Skeletal muscle tissue (tissue), 4 donors: ENCODE results near the gene MICAL2. TPM values are rescaled to one million over a fixed set of nuclear protein-coding genes. Genes with fewer than 3 reads are reported as not detected.

Source experiments
- H3K27ac ChIP-seq: one replicate; pipeline ENCODE4 v1.7.0; 2013; ENCODE audit warnings: mild to moderate bottlenecking, low read depth, low read length, inconsistent platforms
- H3K27me3 ChIP-seq, 3 donors: one replicate each; pipeline ENCODE4 v1.7.0; 2013; ENCODE audit warnings: low read length in 3 of 3; ENCODE audit not compliant: control insufficient read depth in 3 of 3, insufficient read depth in 3 of 3
- H3K36me3 ChIP-seq, 3 donors: one replicate each; pipeline ENCODE4 v1.7.0; 2013; ENCODE audit warnings: low read length in 3 of 3; ENCODE audit not compliant: control insufficient read depth in 3 of 3, insufficient read depth in 3 of 3
- H3K4me1 ChIP-seq, 3 donors: one replicate each; pipeline ENCODE4 v1.7.0; 2013; ENCODE audit warnings: low read length in 3 of 3, mild to moderate bottlenecking in 3 of 3; ENCODE audit not compliant: control insufficient read depth in 3 of 3, insufficient read depth in 3 of 3
- H3K4me3 ChIP-seq, 3 donors: one replicate each; pipeline ENCODE4 v1.7.0; 2013; ENCODE audit warnings: low read length in 3 of 3
- H3K9ac ChIP-seq, 3 donors: one replicate each; pipeline ENCODE4 v1.7.0; 2013; ENCODE audit warnings: low read length in 3 of 3, mild to moderate bottlenecking in 3 of 3, moderate library complexity in 2 of 3, low read depth in 1 of 3
- H3K9me3 ChIP-seq, 3 donors: one replicate each; pipeline ENCODE4 v1.7.0; 2013; ENCODE audit warnings: low read length in 3 of 3; ENCODE audit not compliant: control insufficient read depth in 3 of 3
- total RNA-seq: library from RNA; depleted of rRNA; stranded (reverse); fragments of >200 nt; gene quantifications from one replicate; pipeline ENCODE4 v1.2.3, GENCODE V29; 2014
- donor health status: Osteomylitis.

The MICAL2 gene
- total RNA-seq, 1 donor from 2014 or later = 35.5 TPM

GRCh38 chr11:12275818-12276217 is 165.4 kb downstream of the MICAL2 start:
- H3K9me3 ChIP-seq = no peaks in the 10 kb centered on the region
- H3K4me3 ChIP-seq = no peak overlapping the region
- no peaks in the 10 kb centered on the region for H3K27me3 ChIP-seq
- H3K4me1 ChIP-seq = no peaks in the 10 kb centered on the region
- no peaks in the 10 kb centered on the region for H3K36me3 ChIP-seq
- H3K9ac ChIP-seq = no peak overlapping the region
- H3K27ac ChIP-seq = no peak overlapping the region

- Histone ChIP-seq H3K4me3 (no peak overlapping the region), H3K36me3 (no peaks in the 10 kb centered on the region), H3K4me1 (no peaks in the 10 kb centered on the region), H3K9ac (no peak overlapping the region), H3K27me3 (no peaks in the 10 kb centered on the region), H3K9me3 (no peaks in the 10 kb centered on the region), H3K27ac (no peak overlapping the region)
Observed at GRCh38 chr11:12276356-12276755, 166.0 kb downstream of the MICAL2 start.

GRCh38 chr11:12276831-12277475 is 166.6 kb downstream of the MICAL2 start:
- Histone ChIP-seq H3K36me3 (no peaks in the 10 kb centered on the region), H3K9ac (no peak overlapping the region), H3K9me3 (no peaks in the 10 kb centered on the region)

GRCh38 chr11:12278766-12279671 is 168.6 kb downstream of the MICAL2 start:
- peaks cover 0 to 2% (median 0%) of the 10 kb centered on the region in 3 donors for H3K4me1 ChIP-seq
- no peak overlapping the region for H3K9ac ChIP-seq
- H3K27ac ChIP-seq = no peak overlapping the region
- no peaks in the 10 kb centered on the region for H3K36me3 ChIP-seq
- no peaks in the 10 kb centered on the region for H3K9me3 ChIP-seq
- no peak overlapping the region for H3K4me3 ChIP-seq
- H3K27me3 ChIP-seq = no peaks in the 10 kb centered on the region

More at GRCh38 chr11:12276831-12277475, 166.6 kb downstream of the MICAL2 start:
- Histone ChIP-seq H3K4me1 (peaks cover 0 to 2% (median 0%) of the 10 kb centered on the region in 3 donors), H3K4me3 (no peak overlapping the region), H3K27ac (no peak overlapping the region), H3K27me3 (no peaks in the 10 kb centered on the region)

DNA sequence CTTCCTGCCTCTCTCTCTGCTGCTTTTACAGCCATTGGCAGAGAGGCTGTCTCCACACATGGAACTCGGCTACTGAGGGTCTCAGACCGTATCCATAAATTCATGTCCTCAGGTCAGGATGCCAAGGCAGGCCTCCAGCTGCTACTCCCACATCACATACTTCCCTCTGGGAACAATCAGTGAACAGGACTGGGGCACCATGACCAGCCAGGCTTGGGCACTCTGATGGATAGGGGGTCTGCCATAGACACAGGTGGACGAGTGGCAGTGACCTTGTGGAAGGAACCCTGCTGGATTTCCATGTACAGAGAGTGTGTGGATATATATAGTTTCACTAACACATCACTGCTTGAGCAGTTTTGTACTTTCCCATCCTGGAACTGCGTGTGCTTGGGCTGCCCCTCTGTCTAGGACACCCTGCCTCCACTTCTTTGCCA is 169.3 kb downstream of the MICAL2 start:
- H3K4me3 ChIP-seq = no peak overlapping the region
- no peaks in the 10 kb centered on the region for H3K9me3 ChIP-seq
- H3K36me3 ChIP-seq = no peaks in the 10 kb centered on the region
- H3K4me1 ChIP-seq = peaks cover 0 to 2% (median 0%) of the 10 kb centered on the region in 3 donors
- no peak overlapping the region for H3K27ac ChIP-seq
- H3K27me3 ChIP-seq = no peaks in the 10 kb centered on the region
- H3K9ac ChIP-seq = no peak overlapping the region

- Histone ChIP-seq H3K36me3 (no peaks in the 10 kb centered on the region), H3K9ac (no peak overlapping the region), H3K4me3 (no peak overlapping the region), H3K4me1 (peaks cover 0 to 2% (median 0%) of the 10 kb centered on the region in 3 donors), H3K27me3 (no peaks in the 10 kb centered on the region), H3K27ac (no peak overlapping the region), H3K9me3 (no peaks in the 10 kb centered on the region)
Observed at GRCh38 chr11:12280199-12280837, 169.9 kb downstream of the MICAL2 start.

GRCh38 chr11:12280838-12281565 is 170.6 kb downstream of the MICAL2 start:
- H3K27ac ChIP-seq = no peak overlapping the region
- H3K27me3 ChIP-seq = no peaks in the 10 kb centered on the region
- H3K36me3 ChIP-seq = no peaks in the 10 kb centered on the region
- no peak overlapping the region for H3K9ac ChIP-seq
- peaks cover 3 to 4% (median 4%) of the 10 kb centered on the region in 3 donors for H3K4me1 ChIP-seq
- H3K4me3 ChIP-seq = no peak overlapping the region
- no peaks in the 10 kb centered on the region for H3K9me3 ChIP-seq

DNA sequence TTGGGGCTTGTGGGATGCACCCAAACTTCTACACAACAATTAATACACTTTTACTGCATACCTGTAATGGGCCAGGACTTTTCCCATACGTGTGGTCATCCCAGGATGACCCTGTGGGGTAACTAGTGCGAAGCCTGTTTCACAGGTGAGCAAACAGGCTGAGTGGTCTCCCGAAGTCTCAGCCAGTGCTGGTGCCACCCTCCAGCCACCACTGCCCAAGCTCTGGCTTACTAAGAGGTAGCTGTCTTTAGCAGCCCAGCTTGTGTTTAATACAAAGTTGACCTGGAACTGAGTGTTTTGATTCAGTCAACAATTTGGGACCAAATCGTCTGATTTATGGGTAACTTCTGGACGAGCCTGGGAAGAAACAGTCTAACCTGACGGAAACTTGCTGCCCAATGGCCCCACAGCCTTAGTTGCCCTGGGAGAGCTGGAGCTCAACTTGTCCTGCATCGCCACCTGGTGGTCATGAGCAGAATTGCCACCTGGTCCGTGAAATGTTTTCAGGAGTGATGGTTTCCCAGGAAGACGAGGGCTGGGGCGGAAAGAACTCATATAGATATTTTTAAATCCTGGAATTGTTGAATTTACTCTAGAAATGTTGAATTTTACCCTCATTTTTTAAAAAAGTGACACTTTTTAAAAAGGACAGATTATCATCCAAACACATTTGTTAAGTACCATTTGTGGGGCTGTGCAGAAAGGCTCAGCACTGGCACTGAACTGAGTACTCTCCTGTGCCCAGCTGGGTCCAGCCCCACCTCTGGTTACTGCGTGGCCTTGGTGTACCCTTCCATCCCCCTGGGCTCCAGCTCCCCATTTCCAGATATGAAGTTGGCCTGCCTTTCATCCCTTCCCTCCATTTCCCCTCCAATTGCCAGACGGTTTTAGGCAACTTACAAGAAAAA is 171.4 kb downstream of the MICAL2 start:
- no peak overlapping the region for H3K4me3 ChIP-seq
- no peaks in the 10 kb centered on the region for H3K9me3 ChIP-seq
- no peaks in the 10 kb centered on the region for H3K36me3 ChIP-seq
- no peak overlapping the region for H3K9ac ChIP-seq
- H3K27ac ChIP-seq = no peak overlapping the region
- no peaks in the 10 kb centered on the region for H3K27me3 ChIP-seq
- peaks cover 6 to 9% (median 7%) of the 10 kb centered on the region in 3 donors for H3K4me1 ChIP-seq

DNA sequence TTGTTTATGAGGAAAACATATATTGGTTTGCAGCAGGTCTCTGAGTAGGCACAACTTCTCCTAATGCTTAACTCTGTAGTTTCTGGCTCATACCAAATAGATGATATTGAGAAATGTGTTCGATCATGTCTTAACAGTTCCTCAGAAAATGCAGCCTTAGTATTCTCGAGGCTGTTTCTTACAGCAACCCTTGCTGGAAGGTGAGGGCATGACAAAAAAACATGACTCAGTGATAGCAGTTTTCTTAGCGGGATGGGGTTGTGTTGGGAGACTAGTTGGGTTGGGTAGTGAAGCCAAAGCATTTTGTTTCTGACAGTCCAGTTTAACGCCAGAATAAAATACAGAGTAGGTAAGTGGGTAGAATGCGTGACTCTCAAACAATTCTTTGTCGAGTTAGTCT is 172.3 kb downstream of the MICAL2 start:
- no peak overlapping the region for H3K27ac ChIP-seq
- H3K4me3 ChIP-seq = no peak overlapping the region
- no peaks in the 10 kb centered on the region for H3K9me3 ChIP-seq
- H3K9ac ChIP-seq = no peak overlapping the region
- peaks cover 13 to 17% (median 14%) of the 10 kb centered on the region in 3 donors for H3K4me1 ChIP-seq
- H3K27me3 ChIP-seq = no peaks in the 10 kb centered on the region
- no peaks in the 10 kb centered on the region for H3K36me3 ChIP-seq
